ENCODE results near the gene TNFRSF1A. TPM values are rescaled to one million over a fixed set of nuclear protein-coding genes. Genes with fewer than 3 reads are reported as not detected.
A peak's percentile ranks its signal among the peaks of the same experiment; 100 is the strongest.

TNFRSF1A gene
- total and polyA plus RNA-seq, 9 of the 15 experiments (the other 6 are each of a cell fraction or from before 2014, with no cell fraction given) = 0.76 to 43.5 (median 30.0) TPM

- no TSS peak for BruUV-seq (replicated peaks)
- WGBS (ENCODE audit: insufficient coverage, low coverage, missing lambda C conversion rate) = 67% methylated on average over 4 of the region's 6 CpGs
- Histone ChIP-seq H3K36me3 (ENCODE audit: control insufficient read depth, insufficient read depth, low read length) (peaks cover 31% of the 10 kb centered on the region), H3K27me3 (ENCODE audit: control insufficient read depth in 2 of 2, insufficient read depth in 2 of 2, low read length in 2 of 2) (no peaks in the 10 kb centered on the region), H3K9ac (ENCODE audit: insufficient read depth in 1 of 2, low read depth in 2 of 2, low read length in 2 of 2) (peak overlapping the region; percentile 93 to 99; a peak in 3 of 4 replicates), H3K4me1 (replicated peaks in 1 of 2; ENCODE audit: control insufficient read depth in 2 of 2, insufficient read depth in 2 of 2, low read length in 2 of 2) (peaks cover 10 to 35% of the 10 kb centered on the region in 2 experiments; a peak in 4 of 5 replicates), H3K79me2 (ENCODE audit: control insufficient read depth, insufficient read depth, low read length) (peaks cover 29% of the 10 kb centered on the region), H3K27ac (ENCODE audit: extremely low read depth, low read depth, low read length) (peak overlapping the region; percentile 94; the same call in 2 of the 3 replicates), H3K4me2 (ENCODE audit: insufficient read depth, low read length) (peak overlapping the region; percentile 93; the same call in 1 of the 2 replicates), H2AFZ (ENCODE audit: low read depth, low read length) (0 out of 2 replicates have a peak overlapping the region, but pooled peaks have one; percentile 91), H3K4me3 (no peak overlapping the region), H4K20me1 (replicated peaks; ENCODE audit: control insufficient read depth, insufficient read depth, low read length) (no peaks in the 10 kb centered on the region), H3K9me3 (replicated peaks; ENCODE audit: control insufficient read depth, insufficient read depth, low read depth, low read length) (no peaks in the 10 kb centered on the region), H3K9me1 (ENCODE audit: control insufficient read depth, insufficient read depth, low read length) (no peaks in the 10 kb centered on the region)
- DNase-seq (ENCODE audit: extremely low read depth in 1 of 4, low spot score in 3 of 4) (no peak), ATAC-seq (no peak), FAIRE-seq (no peak)
- ChIA-PET POLR2A (interaction anchor here (0.5 to 3.8 kb wide), 6 partner anchors 8 to 151 kb away, joined by 3 to 15 read pairs (median 5); partner anchors contain the start of genes GAPDH and SCNN1A), CTCF (ENCODE audit: low intra/inter-chr PET ratio) (no interaction called here)
- in situ Hi-C loops (cut with MboI) (no loop called here), intact Hi-C loops (cut with micrococcal nuclease) (no loop called here)
- TF ChIP-seq NR3C1 (CRISPR knock-in tag; IDR thresholded peaks at IDR 0.05) = no peak
- TF ChIP-seq PYGO2 (tag; IDR thresholded peaks at IDR 0.05) = no peak
- TF ChIP-seq, protein P1, sequence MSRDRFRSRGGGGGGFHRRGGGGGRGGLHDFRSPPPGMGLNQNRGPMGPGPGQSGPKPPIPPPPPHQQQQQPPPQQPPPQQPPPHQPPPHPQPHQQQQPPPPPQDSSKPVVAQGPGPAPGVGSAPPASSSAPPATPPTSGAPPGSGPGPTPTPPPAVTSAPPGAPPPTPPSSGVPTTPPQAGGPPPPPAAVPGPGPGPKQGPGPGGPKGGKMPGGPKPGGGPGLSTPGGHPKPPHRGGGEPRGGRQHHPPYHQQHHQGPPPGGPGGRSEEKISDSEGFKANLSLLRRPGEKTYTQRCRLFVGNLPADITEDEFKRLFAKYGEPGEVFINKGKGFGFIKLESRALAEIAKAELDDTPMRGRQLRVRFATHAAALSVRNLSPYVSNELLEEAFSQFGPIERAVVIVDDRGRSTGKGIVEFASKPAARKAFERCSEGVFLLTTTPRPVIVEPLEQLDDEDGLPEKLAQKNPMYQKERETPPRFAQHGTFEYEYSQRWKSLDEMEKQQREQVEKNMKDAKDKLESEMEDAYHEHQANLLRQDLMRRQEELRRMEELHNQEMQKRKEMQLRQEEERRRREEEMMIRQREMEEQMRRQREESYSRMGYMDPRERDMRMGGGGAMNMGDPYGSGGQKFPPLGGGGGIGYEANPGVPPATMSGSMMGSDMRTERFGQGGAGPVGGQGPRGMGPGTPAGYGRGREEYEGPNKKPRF (IDR thresholded peaks at IDR 0.05; ENCODE audit: low read depth, low read length) = no peak
- TF ChIP-seq CBX5 (IDR thresholded peaks at IDR 0.05; ENCODE audit: borderline replicate concordance, low read depth) = no peak
- TF ChIP-seq ZHX1 (conservative IDR thresholded peaks at IDR 0.05; ENCODE audit: low read length) = no peak
- no peak for TF ChIP-seq POLR2AphosphoS2 (IDR thresholded peaks at IDR 0.05; ENCODE audit: low read length)
- no peak for TF ChIP-seq ATF1 (CRISPR knock-in tag; IDR thresholded peaks at IDR 0.05)
- no peak for TF ChIP-seq ATF1 (tag; IDR thresholded peaks at IDR 0.05)
- no peak for TF ChIP-seq ZKSCAN8 (CRISPR knock-in tag; IDR thresholded peaks at IDR 0.05)
- TF ChIP-seq ZNF407 (IDR thresholded peaks at IDR 0.05; ENCODE audit: low read depth) = no peak
These were observed 41.1 kb upstream of the TNFRSF1A start for GRCh38 chr12:6382982-6383381.

Measured in K562 (cell line).